Dedifferentiated amniotic fluid mesenchymal stem cell (primary cell): ENCODE results near the gene NEK11.
"Not testable (repeated sequence)": the region's sequence is repeated elsewhere in the genome, so short reads cannot be mapped to it uniquely, and the experiment has no call there.

Experiments used
- DNase-seq: peaks from one replicate; pipeline ENCODE4 v3.0.0-alpha.2; 2016; ENCODE audit errors: extremely low spot score

The NEK11 gene

GRCh38 chr3:131038326-131038725, 11.6 kb downstream of the NEK11 start:
- DNase-seq = no peak

GRCh38 chr3:131042271-131042985, 15.8 kb downstream of the NEK11 start:
- not testable (repeated sequence) for DNase-seq

GRCh38 chr3:131047582-131047981, 20.9 kb downstream of the NEK11 start:
- DNase-seq = no peak

GRCh38 chr3:131048030-131048429, 21.4 kb downstream of the NEK11 start:
- no peak for DNase-seq

GRCh38 chr3:131050001-131050400, 23.3 kb downstream of the NEK11 start:
- no peak for DNase-seq

GRCh38 chr3:131053043-131053859, 26.6 kb downstream of the NEK11 start:
- no peak for DNase-seq

- DNase-seq = no peak
These were observed 41.3 kb downstream of the NEK11 start for GRCh38 chr3:131067983-131068382.

- no peak for DNase-seq
These were observed 45.5 kb downstream of the NEK11 start for GRCh38 chr3:131072099-131072559.

- no peak for DNase-seq
These were observed 46.2 kb downstream of the NEK11 start for GRCh38 chr3:131072845-131073244.

- no peak for DNase-seq
These were observed 49.1 kb downstream of the NEK11 start for GRCh38 chr3:131075632-131076328.

- no peak for DNase-seq
These were observed 51.2 kb downstream of the NEK11 start for GRCh38 chr3:131077904-131078303.

GRCh38 chr3:131079086-131079485, 52.4 kb downstream of the NEK11 start:
- no peak for DNase-seq

GRCh38 chr3:131081224-131081623, 54.5 kb downstream of the NEK11 start:
- DNase-seq = no peak

GRCh38 chr3:131082246-131082645, 55.6 kb downstream of the NEK11 start:
- no peak for DNase-seq

- no peak for DNase-seq
These were observed 56.5 kb downstream of the NEK11 start for GRCh38 chr3:131082871-131083863.

GRCh38 chr3:131091768-131092167, 65.1 kb downstream of the NEK11 start:
- peak; percentile 32 for DNase-seq

GRCh38 chr3:131107637-131108433, 81.2 kb downstream of the NEK11 start:
- DNase-seq = no peak

- DNase-seq = no peak
These were observed 82.5 kb downstream of the NEK11 start for GRCh38 chr3:131109156-131109555.

- peak; percentile 16 for DNase-seq
These were observed 83.4 kb downstream of the NEK11 start for GRCh38 chr3:131110087-131110486.

- DNase-seq = no peak
These were observed 87.6 kb downstream of the NEK11 start for GRCh38 chr3:131114256-131114655.
